Mucosa of gallbladder (tissue), 1 donor: Measurements from ENCODE around the gene PDE2A. TPM values are rescaled to one million over a fixed set of nuclear protein-coding genes. Genes with fewer than 3 reads are reported as not detected.

Experiments used
- DNase-seq: peaks from one replicate; pipeline ENCODE4 v3.0.0-alpha.2; 2020; ENCODE audit warnings: low spot score
- total RNA-seq: library from RNA; stranded (reverse); gene quantifications from one replicate; pipeline ENCODE4 v1.2.1, GENCODE V29; 2021
- donor health status: DM: no; HTN: no; CAD: no.

PDE2A gene
- total RNA-seq, 1 donor from 2014 or later: 23.7 TPM

DNA sequence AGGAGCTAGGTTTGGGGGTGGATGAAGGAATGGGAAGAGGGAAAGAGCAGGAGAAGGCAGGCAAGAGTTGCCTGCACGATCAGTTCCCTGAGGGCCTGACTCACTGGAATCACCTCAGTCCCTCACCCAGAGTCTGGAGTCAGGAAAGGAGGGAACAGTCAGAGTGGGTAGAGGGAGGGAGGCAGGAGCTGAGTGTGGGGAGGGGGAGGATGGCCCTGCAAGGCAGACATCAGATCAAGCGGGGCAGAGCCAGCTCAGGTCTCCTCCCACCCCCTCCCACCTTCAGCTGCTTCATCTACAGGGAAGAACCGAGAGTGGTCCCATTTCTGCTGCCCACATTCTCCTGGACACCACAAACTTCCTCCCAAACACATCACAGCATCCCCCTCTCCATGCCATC is 58.9 kb downstream of the PDE2A start:
- DNase-seq: no peak

DNA sequence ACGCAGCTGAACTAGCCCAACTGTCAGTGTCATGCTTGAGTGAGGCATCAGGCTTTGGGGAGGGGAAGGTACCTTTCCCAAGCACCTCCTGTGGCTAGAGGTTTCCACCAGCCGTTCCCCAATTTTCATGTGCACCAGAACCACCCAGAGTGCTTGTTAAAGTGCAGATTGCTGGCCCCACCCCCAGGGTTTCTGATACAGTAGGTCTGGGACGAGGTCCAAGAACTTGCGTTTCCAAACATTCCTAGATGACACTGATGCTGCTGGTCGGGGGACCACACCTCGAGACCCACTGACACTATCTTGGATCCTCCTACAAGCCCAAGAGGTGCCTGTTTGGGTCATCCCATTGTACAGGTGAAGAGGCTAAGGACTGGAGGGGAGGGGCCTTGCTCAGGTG is 59.8 kb downstream of the PDE2A start:
- no peak for DNase-seq

DNA sequence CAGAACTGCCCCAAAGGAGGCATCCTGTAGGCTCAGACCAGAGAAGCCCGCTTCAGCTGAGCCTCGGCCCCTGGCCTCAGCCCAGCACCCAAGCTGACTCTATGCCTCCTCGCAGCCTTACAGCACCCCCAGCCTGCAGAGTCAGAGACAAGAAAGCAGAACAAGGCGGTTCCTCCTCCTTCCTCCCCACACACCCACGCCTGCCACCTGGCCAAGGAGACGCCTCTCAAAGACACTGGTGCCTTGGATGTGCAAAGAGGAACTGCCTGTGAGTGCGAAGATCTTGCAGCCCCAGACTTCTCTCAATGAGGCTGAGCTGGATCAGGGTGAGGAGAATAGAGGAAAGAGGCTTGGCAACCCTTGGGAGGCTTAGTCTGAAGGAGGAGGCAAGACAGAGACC is 60.2 kb downstream of the PDE2A start:
- DNase-seq: no peak

DNA sequence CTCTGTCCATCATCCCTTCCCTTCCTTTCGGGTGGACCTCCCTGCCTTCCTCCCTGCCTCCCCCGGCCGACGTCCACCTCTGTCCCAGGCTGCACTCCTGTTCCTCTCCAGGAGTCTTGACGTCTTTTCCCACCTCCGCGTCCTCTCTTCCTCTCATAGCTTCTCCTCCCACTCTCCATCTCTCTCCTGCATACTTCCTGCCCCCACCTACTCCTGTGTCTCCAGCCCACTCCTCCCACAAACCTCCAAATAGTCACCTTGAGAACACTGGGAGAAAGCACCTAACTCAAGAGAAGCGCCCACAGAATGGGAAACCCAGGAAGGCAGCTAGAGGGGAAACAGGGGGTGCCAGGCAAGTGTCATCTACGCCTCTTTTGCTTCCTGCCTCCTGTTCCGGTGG is 60.8 kb downstream of the PDE2A start:
- no peak for DNase-seq

DNA sequence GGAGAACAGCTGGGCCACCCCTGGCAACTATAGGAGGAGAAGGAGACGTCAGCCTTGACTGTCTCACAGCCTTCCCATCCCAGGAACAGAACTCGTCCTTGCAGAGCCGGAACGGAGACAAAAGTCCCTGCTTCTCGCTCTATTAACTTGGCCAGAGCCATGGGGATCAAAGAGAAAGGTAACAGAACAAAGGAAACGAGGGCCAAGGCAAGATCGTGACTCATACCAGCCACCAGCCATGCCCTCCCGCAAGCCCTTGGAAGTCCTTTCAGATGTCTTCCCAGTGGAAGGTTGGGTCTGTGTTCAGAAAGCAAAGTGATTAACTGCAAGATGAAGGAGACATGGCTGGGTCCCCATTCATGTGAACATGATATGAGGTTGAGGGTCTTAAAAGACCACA is 64.7 kb downstream of the PDE2A start:
- DNase-seq: no peak

DNA sequence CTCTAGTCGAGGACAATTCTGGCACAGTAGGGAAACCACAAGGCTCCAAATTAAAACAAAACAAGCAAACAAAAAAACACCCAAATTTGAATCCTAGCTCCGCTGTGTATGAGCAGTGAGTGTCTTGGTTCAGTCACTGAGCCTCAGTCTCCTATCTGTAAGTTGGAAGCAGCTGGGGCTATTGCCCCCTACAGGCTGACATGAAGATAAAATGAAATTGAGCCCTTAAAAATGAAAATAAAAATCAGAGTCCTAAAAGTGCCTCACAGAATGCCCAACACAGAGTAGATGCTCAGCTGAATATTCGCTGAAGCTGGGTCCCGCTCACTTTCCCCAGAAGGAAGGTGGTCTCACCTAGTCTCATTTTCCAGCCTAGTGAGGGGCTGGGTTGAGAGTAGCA is 65.2 kb downstream of the PDE2A start:
- DNase-seq: no peak

DNA sequence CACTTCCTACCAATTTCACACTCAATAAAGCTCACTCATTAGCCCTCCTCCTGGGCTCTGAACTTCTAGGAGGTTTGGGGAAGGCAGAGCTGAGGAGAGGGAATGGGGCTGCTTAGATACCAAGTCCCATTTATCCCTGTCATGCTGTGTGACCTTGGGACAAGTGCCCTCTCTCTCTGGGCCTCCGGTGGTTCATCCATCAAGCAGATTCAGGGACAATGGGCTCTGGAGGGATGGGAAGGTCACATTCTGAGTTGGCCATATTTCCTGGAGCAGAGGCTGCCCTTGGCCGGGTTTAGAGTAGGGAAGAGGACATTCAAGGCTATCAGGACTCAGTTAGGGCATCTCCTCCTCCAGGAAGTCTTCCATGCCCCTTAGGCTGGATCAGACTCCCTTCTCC is 66.7 kb downstream of the PDE2A start:
- DNase-seq: no peak

DNA sequence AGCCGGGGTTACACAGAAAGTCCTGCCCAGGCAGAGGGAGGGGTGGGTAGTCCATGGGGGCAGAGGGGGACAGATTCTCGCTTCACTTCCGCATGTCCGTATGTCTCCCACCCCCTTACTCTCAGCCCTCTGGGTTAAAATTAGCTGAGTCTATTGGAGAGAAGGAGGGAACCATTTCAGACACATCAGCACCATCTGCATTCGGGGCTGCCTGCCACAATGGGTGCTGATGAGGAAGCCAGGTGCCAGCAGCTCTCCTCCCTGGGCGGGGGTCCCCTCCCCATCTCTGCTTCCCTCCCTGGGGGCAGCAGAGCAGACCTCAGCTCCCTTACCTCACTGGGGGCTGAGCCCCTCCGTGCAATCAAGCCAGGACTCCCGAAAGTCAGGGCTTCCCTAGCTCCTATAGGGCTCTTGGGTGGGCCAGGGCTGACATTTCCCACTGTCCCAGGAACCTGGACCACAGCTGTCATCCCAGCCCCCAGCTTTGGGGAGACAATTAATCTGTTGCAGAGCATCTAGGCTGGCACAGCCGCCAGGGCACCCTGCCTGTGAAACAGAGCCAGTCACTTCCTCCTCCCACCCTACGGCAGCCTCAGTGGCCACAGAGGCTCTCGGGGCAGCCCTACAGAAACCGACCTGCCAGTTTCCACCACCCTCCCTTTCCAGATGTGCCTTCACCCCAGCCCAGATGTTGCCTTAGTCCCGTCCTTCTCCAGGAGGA is 67.3 kb downstream of the PDE2A start:
- no peak for DNase-seq

DNA sequence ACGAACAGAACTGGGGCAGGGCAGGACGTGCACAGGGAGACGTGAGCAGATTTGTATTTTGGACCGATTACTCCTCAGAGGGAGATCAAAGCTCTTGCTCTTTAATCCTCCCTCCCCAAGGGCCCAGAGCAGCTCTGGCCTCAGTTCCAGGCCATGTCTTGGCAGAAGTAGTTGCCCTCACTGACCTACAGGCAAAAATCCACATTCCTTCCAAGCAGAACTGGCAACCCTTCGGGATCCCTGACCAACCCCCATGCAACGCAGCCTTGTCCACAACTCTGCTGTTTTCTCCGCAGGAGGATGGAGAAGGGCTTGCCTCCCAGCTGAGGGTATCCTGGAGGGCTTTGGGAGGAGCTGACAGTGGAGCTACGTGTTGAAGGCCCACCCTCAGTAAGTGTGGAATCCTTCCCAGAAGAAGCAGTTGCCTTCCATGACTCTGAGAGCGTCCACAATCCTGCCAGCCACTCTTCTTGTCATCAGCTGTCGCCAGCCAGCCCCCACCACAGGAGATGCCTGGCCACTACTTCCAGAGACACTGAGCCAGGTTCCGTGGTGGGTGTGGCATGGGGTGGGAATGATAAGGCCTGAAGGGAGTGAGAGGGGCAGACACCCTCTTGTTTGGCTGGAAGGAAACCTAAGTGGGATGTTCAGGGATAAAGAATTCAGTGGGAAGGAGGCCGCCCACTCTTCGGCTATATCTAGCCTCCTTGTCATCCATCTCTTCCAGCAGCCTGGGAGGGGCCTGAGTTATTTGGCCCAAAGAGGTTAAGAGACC is 68.1 kb downstream of the PDE2A start:
- no peak for DNase-seq

DNA sequence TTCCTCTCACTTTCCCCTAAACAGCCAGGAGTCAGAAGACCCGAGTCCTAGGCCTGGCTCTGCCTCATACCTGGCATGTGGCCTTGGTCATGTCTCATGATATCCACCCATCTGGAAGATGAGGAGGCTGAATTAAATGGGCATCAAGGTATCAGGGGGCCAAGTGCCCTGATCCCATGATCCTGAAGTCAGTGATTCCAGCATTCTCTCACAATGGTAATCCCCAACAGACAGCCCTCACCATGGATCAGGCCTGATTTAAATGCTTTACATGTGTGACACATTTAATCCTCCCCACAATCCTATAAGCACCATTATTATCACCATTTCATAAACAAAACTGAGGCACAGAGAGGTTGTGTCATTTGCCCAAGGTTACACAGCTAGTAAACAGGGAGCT is 70.0 kb downstream of the PDE2A start:
- DNase-seq: no peak

DNA sequence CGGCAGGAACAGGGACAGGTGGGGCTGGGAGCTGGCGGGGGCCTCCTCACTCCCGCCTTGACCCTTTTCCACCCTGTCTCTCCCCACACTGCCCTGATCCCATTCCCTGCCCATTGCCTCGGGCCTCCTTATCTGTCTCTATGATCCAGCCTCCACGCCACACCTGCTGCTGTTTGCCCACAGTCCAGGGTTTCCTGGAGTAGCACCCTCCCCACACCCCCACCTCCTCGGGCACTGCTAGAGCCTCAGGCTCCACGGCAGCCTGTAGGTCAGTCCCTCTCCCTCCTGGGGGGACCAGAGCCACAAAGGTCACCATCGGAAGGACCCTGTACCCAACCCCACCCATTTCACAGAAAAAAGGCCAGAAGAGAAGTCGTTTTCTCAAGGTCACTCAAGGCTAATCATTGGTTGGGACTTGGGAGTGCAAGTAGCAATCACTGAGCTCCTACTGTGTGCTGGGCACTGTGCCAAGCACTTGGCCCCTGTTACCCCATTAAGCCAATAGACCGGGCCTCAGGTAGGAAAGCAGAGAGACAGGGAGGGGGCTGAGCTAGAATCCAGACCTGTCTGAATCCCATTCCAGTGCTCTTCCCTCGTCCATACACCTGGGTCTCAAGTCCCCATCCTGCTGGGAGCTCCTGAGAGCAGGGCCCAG is 71.8 kb downstream of the PDE2A start:
- no peak for DNase-seq

DNA sequence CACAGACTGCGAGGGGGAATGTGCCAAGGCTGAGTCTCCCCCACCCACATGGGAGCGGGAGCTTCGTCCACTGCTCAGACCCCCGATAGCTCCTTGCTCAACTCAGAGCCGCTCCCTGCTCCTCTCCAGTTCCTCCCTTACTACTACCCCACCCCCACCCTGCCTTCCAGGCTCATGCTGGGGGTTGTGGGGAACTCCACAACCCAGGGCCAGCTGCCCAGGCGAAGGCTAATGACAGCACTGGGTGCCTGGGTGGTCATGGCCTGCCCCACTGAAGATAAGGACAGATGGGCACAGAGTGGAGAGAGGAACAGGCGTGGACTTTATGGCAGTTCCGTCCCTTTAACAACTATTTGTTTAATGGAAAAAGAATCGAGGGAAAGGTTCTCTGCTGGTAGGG is 73.7 kb downstream of the PDE2A start:
- DNase-seq: no peak

DNA sequence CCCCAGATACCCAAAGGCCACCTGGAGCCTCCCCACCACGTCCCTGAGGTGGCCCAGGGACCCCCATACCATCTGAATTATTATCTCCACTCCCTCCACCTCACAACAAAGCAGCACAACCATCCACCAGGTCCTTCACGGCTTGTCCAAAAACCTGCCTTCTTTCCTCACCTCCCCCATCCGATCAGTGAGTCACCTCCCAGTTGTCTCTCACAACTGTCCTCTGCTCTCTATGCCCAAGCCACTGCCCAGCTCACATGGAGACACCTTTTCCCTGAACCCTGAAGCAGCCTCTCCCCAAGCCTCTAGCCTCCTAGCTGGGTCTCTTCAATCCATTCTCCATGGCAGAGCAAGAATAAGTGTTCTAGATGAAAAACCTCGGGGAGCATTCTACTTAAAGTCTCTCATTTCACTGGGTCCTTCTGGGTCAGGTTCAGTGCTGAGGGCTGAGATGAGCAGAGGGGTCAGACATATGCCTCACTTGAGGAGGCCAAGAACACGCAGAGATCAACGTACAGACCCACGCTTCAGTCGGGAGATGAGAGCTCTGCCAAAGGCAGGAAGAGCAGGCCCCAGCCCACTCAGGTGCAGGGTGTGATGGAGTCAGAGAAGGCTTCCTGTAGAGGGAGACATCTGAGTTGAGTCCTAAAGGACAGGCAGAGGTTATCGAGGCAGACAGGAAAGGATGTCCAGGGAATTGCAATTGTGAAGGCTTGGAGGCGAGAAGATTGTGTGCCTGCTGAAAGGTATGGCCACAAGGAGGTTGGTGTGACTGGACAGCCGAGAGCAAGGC is 74.7 kb downstream of the PDE2A start:
- DNase-seq: no peak

DNA sequence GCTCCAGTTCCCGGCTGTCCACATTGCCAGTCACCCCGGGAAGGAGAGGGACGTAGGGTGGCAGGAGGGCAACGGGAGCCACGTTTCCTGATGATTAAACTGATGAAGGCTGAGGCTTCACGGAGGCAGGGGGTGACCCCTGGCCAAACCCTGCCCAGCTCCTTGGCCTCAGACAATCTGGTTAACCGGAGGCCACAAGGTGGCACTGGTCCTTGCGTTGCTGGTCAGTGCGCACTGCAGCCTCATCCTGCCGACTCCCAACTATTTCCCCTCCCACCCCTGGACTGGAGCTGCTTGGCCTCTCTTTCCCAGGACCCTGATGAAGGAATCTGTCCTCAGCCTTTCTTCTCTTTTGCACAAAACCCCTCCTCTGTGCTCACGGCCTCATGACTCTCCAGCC is 75.3 kb downstream of the PDE2A start:
- peak; percentile 48 for DNase-seq

DNA sequence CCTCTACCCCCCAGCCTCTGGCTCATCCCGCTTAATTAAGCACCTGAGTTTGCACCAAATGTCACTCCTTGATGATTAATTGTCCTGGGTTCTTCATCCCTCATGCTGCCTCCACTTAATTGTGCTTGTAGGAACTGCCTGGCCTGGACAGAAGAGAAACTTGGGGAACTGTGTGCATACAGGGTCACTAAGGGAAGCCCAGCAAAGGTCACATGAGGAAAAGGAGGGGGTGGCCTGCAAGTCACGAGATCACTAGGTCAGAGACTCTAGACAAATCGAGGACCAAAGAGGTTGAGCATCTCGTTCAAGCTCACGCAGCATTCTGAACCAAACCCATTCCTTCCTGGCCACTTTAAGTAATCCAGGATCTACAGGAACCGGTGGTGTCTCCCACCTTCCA is 75.8 kb downstream of the PDE2A start:
- DNase-seq: no peak

DNA sequence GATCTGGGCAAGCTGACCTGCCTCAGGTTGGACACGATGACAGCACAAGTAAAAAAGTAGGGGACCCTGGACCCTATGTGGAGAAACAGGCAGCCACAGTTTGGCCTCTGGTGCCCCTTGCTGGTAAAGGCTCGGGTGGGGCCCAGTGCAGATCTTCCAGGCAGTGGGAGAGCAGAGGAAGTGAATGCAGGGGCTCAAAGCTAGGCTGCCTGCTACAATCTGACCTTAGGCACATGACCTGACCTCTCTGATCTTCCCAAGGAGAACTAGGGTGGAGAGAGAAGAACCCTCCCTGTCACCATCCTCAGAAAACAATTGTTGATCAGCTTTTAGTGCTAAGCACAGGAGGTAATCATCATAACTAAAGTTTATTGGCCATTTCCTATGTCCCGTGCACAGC is 76.5 kb downstream of the PDE2A start:
- DNase-seq: no peak

DNA sequence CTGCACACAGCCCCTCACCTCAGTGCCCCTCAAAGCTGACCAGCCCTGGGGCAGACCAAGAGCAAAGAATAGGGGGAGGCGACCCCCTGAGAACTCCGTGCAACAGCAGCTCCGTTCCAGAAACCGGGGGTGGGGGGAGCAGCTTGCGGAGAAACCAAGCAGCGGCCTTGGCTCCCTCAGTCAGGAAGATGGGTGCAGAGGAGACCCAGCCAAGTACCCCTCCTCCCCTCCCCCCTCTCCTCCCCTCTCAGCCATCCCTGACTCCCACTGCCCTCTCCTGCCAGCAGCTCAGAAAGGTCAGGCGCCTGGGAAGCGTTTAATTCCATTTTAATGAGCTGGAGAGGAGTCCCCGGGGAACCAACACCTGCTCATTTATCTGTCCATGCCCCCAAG is 78.9 kb downstream of the PDE2A start:
- DNase-seq: no peak

DNA sequence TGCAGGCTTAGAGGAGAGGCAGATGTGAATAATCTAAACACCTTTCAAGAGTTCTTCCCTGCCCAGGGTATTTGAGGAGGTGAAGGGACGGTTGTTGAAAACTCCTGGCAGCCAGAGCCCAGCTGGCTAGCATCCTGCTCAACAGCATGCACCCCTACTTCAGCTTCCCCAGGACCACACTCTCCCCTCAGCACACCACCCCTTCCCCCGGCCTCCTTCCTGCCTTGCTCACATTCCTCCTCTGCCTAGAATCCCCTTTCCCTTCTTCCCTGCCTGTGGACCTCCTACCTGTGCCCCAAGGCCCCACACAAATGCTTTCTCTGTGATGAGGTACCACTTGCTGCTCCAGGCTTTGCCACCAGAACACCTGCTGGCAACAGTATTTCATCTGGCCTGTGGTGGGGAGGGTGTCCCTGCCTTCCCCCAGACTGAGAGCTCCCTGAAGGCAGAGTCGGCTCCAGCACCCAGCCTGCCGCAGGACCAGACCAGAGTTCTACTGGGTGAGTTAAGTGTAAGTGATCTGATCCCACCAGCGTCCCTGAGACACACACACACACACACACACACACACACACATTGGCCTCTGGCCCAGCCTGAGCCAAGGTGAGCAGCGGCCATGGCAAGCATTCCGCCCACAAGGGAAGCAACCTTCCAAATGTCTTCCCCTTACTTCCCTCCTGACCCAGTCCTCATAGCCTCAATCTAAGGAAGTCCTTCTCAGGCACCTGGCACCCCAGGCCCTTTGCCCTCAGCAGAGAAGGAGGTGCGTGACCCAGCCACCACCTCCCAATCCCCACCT is 79.5 kb downstream of the PDE2A start:
- no peak for DNase-seq

DNA sequence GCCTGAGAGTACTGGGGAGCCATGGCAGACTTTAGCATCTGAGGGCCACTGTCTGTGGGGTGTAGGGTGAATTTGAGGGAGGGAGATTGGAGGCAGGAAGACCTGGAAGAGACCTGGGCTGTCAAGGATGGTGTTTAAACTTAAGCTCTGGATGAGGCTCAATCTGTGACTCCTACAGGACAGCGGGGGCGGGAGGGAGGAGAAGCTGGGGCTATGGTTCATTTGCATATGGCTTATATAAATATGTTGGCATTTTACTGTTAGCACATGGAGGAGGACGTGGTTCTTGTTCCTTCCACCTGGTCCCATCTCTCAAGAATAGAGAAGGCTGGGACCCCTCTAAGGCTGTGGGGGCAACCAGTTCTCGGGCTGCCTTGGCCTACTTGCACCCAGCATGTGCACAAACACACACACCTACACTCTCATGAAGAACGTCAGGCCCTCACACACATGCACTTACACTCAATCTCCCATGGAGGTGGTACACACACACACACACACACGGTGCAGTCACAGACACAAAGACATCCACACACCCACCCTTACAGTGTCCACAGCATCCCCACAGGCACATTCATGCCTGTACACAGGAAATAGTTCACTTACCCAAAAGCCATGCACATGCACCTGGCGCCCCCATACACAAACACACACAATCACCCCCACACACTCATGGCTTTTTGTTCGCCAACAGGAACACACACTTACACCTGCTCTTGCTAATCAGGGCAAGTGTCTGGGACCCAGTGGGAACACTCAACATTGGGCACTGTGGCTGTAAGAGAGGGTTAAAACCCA is 81.3 kb downstream of the PDE2A start:
- no peak for DNase-seq

DNA sequence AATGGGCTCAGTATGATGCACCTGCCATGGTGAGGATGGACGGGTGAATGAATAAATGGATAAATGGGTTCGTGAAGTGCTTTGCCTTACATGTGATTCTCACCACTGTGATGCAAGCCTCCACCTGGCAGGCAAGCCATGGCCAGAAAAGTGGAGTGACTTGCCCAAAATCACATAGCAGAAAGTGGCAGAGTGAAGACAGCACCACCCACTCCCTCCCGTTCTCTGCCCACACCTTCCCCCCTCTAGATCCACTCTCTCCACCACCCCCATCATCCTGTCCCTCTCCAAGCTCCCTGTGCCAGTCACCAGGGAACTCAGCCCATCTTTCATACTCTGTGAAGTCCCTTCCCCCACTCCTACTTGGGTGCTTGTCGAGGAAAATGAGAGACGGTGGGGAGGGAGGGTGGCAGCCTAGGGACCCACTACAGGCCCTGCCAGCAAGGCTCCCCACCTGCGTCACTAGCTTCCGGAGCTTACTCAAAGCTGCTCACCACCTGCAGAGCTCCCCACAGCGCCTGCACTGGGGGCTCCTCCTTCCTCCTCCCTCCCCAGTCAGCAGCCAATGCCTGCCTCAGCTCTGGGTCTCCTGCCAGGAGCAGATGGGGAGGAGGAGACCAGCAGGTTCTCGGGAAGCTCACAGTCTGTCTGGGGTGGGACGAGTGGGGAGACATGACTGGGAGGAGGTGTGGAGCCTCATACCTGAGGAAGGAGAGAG is 82.3 kb downstream of the PDE2A start:
- no peak for DNase-seq
